CD14-positive monocyte (primary cell): ENCODE measurements around the gene SIGLEC1. TPM values are rescaled to one million over a fixed set of nuclear protein-coding genes. Genes with fewer than 3 reads are reported as not detected.

Experiments
- DNase-seq, 3 donors: peaks; one replicate each; pipeline ENCODE4 v3.0.0-alpha.2; 2011 to 2022
- H2AFZ ChIP-seq: 2 replicates; pipeline ENCODE4 v1.6.0; 2012; ENCODE audit warnings: mild to moderate bottlenecking, low read depth, low read length, inconsistent platforms; ENCODE audit not compliant: insufficient read depth, poor library complexity, severe bottlenecking
- H3K27ac ChIP-seq, 2 donors: 1 replicate in 1 of 2; 2 replicates in 1 of 2; pipeline ENCODE4 v1.5.1; 2012 to 2013; ENCODE audit warnings: low read length in 2 of 2, control low read depth in 1 of 2, inconsistent platforms in 1 of 2, low read depth in 1 of 2, mild to moderate bottlenecking in 1 of 2
- H3K27me3 ChIP-seq, 2 donors: one replicate each; pipeline versions ENCODE4 v1.6.0 to v1.6.1; 2011 to 2013; ENCODE audit warnings: low read length in 2 of 2; ENCODE audit not compliant: control insufficient read depth in 2 of 2, insufficient read depth in 2 of 2
- H3K36me3 ChIP-seq, 2 donors: replicated peaks in 1 of 2; 1 replicate in 1 of 2; 2 replicates in 1 of 2; pipeline versions ENCODE4 v1.5.1 to v1.6.1; 2012 to 2013; ENCODE audit warnings: low read length in 2 of 2, control low read depth in 1 of 2, inconsistent platforms in 1 of 2, mild to moderate bottlenecking in 1 of 2; ENCODE audit not compliant: insufficient read depth in 2 of 2, control insufficient read depth in 1 of 2
- H3K4me1 ChIP-seq, 2 donors: 1 replicate in 1 of 2; 2 replicates in 1 of 2; pipeline versions ENCODE4 v1.5.1 to v1.6.1; 2012 to 2013; ENCODE audit warnings: low read length in 2 of 2, control low read depth in 1 of 2, inconsistent platforms in 1 of 2, mild to moderate bottlenecking in 1 of 2, moderate library complexity in 1 of 2; ENCODE audit not compliant: insufficient read depth in 2 of 2, control insufficient read depth in 1 of 2
- H3K4me2 ChIP-seq: replicated peaks from 2 replicates; pipeline ENCODE3; 2012; ENCODE audit warnings: low read length, moderate library complexity, mild to moderate bottlenecking; ENCODE audit not compliant: poor library complexity, severe bottlenecking; ENCODE audit errors: extremely low read depth
- H3K4me3 ChIP-seq, 3 experiments: fragments of 200-600 bp in 1 of 3; sonication (generic) in 1 of 3; replicated peaks in 1 of 3; 1 replicate in 2 of 3; 2 replicates in 1 of 3; pipeline ENCODE4 v1.5.1; 2011 to 2013; ENCODE audit warnings: low read length in 3 of 3, mild to moderate bottlenecking in 3 of 3, control low read depth in 2 of 3, low read depth in 2 of 3, inconsistent platforms in 1 of 3, moderate library complexity in 1 of 3
- H3K79me2 ChIP-seq: 2 replicates; pipeline ENCODE4 v1.6.0; 2012; ENCODE audit warnings: mild to moderate bottlenecking, control low read depth, inconsistent platforms, low read length, moderate library complexity; ENCODE audit not compliant: insufficient read depth
- H3K9ac ChIP-seq: 2 replicates; pipeline ENCODE4 v1.6.0; 2017; ENCODE audit warnings: low read length, mild to moderate bottlenecking; ENCODE audit not compliant: insufficient read depth, poor library complexity, severe bottlenecking
- H3K9me3 ChIP-seq, 2 donors: replicated peaks in 1 of 2; 1 replicate in 1 of 2; 2 replicates in 1 of 2; pipeline versions ENCODE4 v1.5.1 to v1.6.1; 2012 to 2013; ENCODE audit warnings: low read length in 2 of 2, control low read depth in 1 of 2; ENCODE audit not compliant: control insufficient read depth in 1 of 2, insufficient read depth in 1 of 2
- H4K20me1 ChIP-seq: 2 replicates; pipeline ENCODE4 v1.6.0; 2012; ENCODE audit warnings: mild to moderate bottlenecking, low read length, control low read depth, moderate library complexity; ENCODE audit not compliant: insufficient read depth
- H3K27ac Mint-ChIP-seq, 7 donors: one replicate each; pipeline ENCODE4 v1.8.0; 2020; ENCODE audit warnings: mild to moderate bottlenecking in 7 of 7, mixed read lengths in 7 of 7, moderate library complexity in 6 of 7, inconsistent platforms in 2 of 7
- H3K27me3 Mint-ChIP-seq, 3 donors: one replicate each; pipeline ENCODE4 v1.8.0; 2021 to 2022; ENCODE audit warnings: low read depth in 3 of 3, mild to moderate bottlenecking in 3 of 3, mixed read lengths in 3 of 3, moderate library complexity in 3 of 3, inconsistent platforms in 1 of 3
- H3K36me3 Mint-ChIP-seq, 2 donors: one replicate each; pipeline ENCODE4 v1.8.0; 2020; ENCODE audit warnings: mixed read lengths in 2 of 2, inconsistent platforms in 1 of 2, mild to moderate bottlenecking in 1 of 2
- H3K4me1 Mint-ChIP-seq: one replicate; pipeline ENCODE4 v1.8.0; 2020; ENCODE audit warnings: mild to moderate bottlenecking, mixed read lengths
- H3K4me3 Mint-ChIP-seq, 2 donors: one replicate each; pipeline ENCODE4 v1.8.0; 2020; ENCODE audit warnings: mild to moderate bottlenecking in 2 of 2, mixed read lengths in 2 of 2, moderate library complexity in 1 of 2
- H3K9me3 Mint-ChIP-seq, 7 donors: one replicate each; pipeline ENCODE4 v1.8.0; 2020 to 2022; ENCODE audit warnings: mixed read lengths in 7 of 7, mild to moderate bottlenecking in 6 of 7, moderate library complexity in 6 of 7, inconsistent platforms in 2 of 7
- CTCF ChIP-seq: fragments of 200-600 bp; IDR thresholded peaks from one replicate; pipeline ENCODE4 v1.8.0; 2022; ENCODE audit warnings: antibody characterized with exemption, mild to moderate bottlenecking
- WGBS: methylation state at CpG from one replicate; pipeline ENCODE4 v1.1.5; 2013; ENCODE audit warnings: missing lambda C conversion rate; ENCODE audit not compliant: insufficient coverage; 5-methylcytosine and 5-hydroxymethylcytosine counted together
- intact Hi-C, 2 donors: fragments of 100-400 bp; cut with micrococcal nuclease; formaldehyde crosslinking; loops; one replicate each; pipeline versions ENCODE4 v1.15.0 to v1.15.1; 2023
- polyA plus RNA-seq, 3 donors: library from polyadenylated mRNA; depleted of rRNA in 1 of 3; unstranded in 2 of 3; stranded (reverse) in 1 of 3; fragments of 300-500 nt in 2 of 3; fragments of >200 nt in 1 of 3; fragmentation: Illumina TruSeq in 2 of 3; gene quantifications; 1 replicate in 2 of 3; 2 replicates in 1 of 3; pipeline ENCODE4 v1.2.3, GENCODE V29; 2012 to 2021

Gene SIGLEC1
- polyA plus RNA-seq, 3 donors = 1.6 to 23.5 (median 2.5) TPM

GRCh38 chr20:3670511-3670910 lies 41.9 kb downstream of the SIGLEC1 start:
- Mint-ChIP-seq H3K27ac (no peak overlapping the region), H3K36me3 (peaks cover 0 to 2% of the 10 kb centered on the region in 2 donors), H3K4me1 (peaks cover 3% of the 10 kb centered on the region), H3K4me3 (peak overlapping the region in 1 of 2 donors; percentile 39), H3K9me3 (peaks cover 0 to 6% (median 2%) of the 10 kb centered on the region in 7 donors), H3K27me3 (peaks cover 35 to 61% (median 57%) of the 10 kb centered on the region in 3 donors)
- DNase-seq = no peak
- H3K36me3 ChIP-seq = no peaks in the 10 kb centered on the region
- 28% methylated on average over 4 of the region's 6 CpGs for WGBS
- intact Hi-C loops = no loop called here
- H2AFZ ChIP-seq = no peak overlapping the region
- peaks cover 6 to 8% of the 10 kb centered on the region in 2 donors for H3K4me1 ChIP-seq
- no peak overlapping the region for H3K9ac ChIP-seq
- no peak for TF ChIP-seq CTCF
- peaks cover 9 to 52% of the 10 kb centered on the region in 2 donors for H3K27me3 ChIP-seq
- no peaks in the 10 kb centered on the region for H3K79me2 ChIP-seq
- no peak overlapping the region for H3K4me2 ChIP-seq
- H3K9me3 ChIP-seq = no peaks in the 10 kb centered on the region
- no peaks in the 10 kb centered on the region for H4K20me1 ChIP-seq
- no peak overlapping the region for H3K27ac ChIP-seq
- no peak overlapping the region for H3K4me3 ChIP-seq

GRCh38 chr20:3669710-3670367 lies 42.6 kb downstream of the SIGLEC1 start:
- Histone ChIP-seq H3K79me2 (no peaks in the 10 kb centered on the region), H4K20me1 (no peaks in the 10 kb centered on the region), H3K27ac (no peak overlapping the region), H2AFZ (no peak overlapping the region), H3K4me1 (peaks cover 6 to 8% of the 10 kb centered on the region in 2 donors), H3K36me3 (no peaks in the 10 kb centered on the region), H3K4me2 (no peak overlapping the region), H3K9me3 (no peaks in the 10 kb centered on the region), H3K9ac (no peak overlapping the region), H3K27me3 (peaks cover 6 to 48% of the 10 kb centered on the region in 2 donors), H3K4me3 (no peak overlapping the region)
- Mint-ChIP-seq H3K4me3 (peak overlapping the region in 1 of 2 donors; percentile 39), H3K36me3 (peaks cover 0 to 2% of the 10 kb centered on the region in 2 donors), H3K27me3 (peaks cover 29 to 57% (median 54%) of the 10 kb centered on the region in 3 donors), H3K4me1 (peaks cover 3% of the 10 kb centered on the region), H3K9me3 (peaks cover 0 to 6% (median 2%) of the 10 kb centered on the region in 7 donors), H3K27ac (no peak overlapping the region)
- 83% methylated on average over 12 of the region's 13 CpGs for WGBS
- intact Hi-C loops = no loop called here
- no peak for DNase-seq
- TF ChIP-seq CTCF = no peak
